Activated naive CD8-positive, alpha-beta T cell treated with anti-CD3 and anti-CD28 coated beads for 36 hours (primary cell): Measurements from ENCODE around the gene CSK. TPM values are rescaled to one million over a fixed set of nuclear protein-coding genes. Genes with fewer than 3 reads are reported as not detected.
"Not testable (repeated sequence)": the region's sequence is repeated elsewhere in the genome, so short reads cannot be mapped to it uniquely, and the experiment has no call there.

Experiments
- DNase-seq: peaks from one replicate; pipeline ENCODE4 v3.0.0; 2021
- H3K27ac Mint-ChIP-seq: one replicate; pipeline ENCODE4 v1.8.0; 2022; ENCODE audit warnings: mild to moderate bottlenecking, moderate library complexity, mixed read lengths
- H3K27me3 Mint-ChIP-seq: one replicate; pipeline ENCODE4 v1.8.0; 2022; ENCODE audit warnings: mild to moderate bottlenecking, mixed read lengths
- H3K36me3 Mint-ChIP-seq: one replicate; pipeline ENCODE4 v1.8.0; 2021; ENCODE audit warnings: mild to moderate bottlenecking, mixed read lengths
- H3K4me1 Mint-ChIP-seq: one replicate; pipeline ENCODE4 v1.8.0; 2021; ENCODE audit warnings: mixed read lengths
- H3K4me3 Mint-ChIP-seq: one replicate; pipeline ENCODE4 v1.8.0; 2022; ENCODE audit warnings: mild to moderate bottlenecking, moderate library complexity, mixed read lengths
- H3K9me3 Mint-ChIP-seq: one replicate; pipeline ENCODE4 v1.8.0; 2022; ENCODE audit warnings: mixed read lengths
- total RNA-seq, 2 experiments: library from RNA; stranded (reverse); gene quantifications; one replicate each; pipeline ENCODE4 v1.2.3, GENCODE V29; 2021

Gene CSK
- 100 to 1,000 TPM; 308 to 310 TPM for total RNA-seq

DNA sequence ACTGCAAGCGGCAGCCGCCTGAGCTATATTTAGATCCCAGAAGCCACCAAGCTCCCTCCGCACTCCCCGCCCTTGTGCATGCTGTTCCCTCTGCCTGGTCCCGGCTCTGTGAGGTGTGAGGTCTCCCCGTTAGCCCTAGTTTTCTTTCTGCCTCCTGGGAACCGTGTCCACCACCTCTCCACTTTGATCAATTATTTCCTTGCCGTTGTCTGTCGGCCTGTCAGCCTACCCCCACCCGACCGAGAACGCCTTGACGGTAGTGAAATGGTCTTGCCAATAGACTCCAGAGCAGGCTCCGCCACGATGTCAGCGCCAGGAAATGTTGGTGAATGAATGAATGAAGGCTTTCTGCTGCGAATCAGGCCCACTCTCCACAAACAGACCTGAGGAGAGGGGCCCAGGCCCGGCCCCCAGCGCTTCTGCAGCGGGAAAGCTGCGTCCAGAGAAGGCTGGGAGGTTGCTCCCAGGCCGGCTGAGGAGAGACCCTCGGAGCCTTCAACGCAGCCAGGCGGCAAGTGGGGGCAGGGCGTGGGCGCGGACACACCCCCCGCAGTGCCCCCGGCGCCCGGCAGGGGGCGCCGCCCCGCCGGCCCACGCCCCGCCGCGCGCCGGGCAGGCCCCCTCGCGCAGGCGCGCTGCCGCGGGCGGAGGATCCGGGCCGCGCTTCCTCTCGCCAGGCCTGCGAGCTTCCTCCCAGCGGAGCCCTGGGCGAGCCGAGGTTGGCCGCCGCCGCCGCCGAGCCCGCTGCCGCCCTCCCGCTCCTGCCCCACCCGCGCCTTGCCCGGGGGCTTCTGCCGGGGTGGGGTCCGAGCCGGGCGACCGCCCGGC, at the start of gene CSK:
TSS of gene CSK (plus strand) at position 650 of the 828 bp plus-strand sequence. CDS start 16,218 bp downstream, outside the sequence.
- peak; percentile 89 for DNase-seq
- peaks cover 1% of the 10 kb centered on the region for H3K9me3 Mint-ChIP-seq
- H3K4me3 Mint-ChIP-seq, result peak within 1 kb of the TSS; percentile 89
- H3K27me3 Mint-ChIP-seq, result no peaks in the 10 kb centered on the region
- peaks cover 56% of the 10 kb centered on the region for H3K4me1 Mint-ChIP-seq
- peak within 1 kb of the TSS; percentile 99 for H3K27ac Mint-ChIP-seq
- H3K36me3 Mint-ChIP-seq, result peaks cover 55% of the 10 kb centered on the region

DNA sequence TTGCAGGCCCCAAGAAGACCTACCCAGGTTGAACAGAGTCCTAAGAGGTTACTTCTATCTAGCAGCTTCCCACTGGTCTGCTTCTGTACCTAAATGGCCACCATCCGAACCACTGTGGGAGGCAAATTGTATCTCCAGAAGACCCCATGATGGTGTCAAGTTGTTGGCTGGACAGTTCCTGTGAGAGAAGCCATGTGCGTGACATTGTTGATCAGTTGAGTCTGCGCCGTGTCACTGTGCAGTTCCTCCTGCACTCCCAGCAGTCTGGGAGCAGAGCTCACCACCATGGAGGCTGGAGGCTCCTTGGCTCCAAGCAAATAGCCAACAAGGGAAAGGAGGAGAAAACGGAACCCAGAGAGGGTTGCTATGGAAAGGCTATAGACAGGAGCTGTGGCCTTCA, 49.0 kb upstream of the CSK start:
- H3K9me3 Mint-ChIP-seq, result peaks cover 7% of the 10 kb centered on the region
- peaks cover 46% of the 10 kb centered on the region for H3K27me3 Mint-ChIP-seq
- no peak for DNase-seq
- H3K4me3 Mint-ChIP-seq, result no peak overlapping the region
- peaks cover 6% of the 10 kb centered on the region for H3K36me3 Mint-ChIP-seq
- H3K4me1 Mint-ChIP-seq, result peaks cover 4% of the 10 kb centered on the region
- no peak overlapping the region for H3K27ac Mint-ChIP-seq

DNA sequence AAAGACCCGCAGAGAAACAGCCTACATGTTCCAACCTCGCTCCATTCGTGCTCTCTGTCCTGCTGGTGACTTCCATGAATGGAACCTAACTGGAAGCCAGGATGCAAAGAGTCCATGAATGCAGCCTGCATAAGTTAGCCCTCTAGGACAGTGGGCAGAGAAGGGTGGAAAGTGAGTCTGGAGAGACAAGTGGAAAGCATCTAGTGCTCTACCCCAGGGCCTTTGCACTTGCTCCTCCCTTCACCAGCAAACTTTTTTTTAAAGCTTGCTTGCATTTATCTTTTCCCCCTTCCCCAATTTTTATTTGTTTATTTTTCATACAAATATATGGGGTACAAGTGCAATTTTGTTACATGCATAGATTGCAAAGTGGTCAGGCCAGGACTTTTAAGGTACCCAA, 48.6 kb upstream of the CSK start:
- H3K27me3 Mint-ChIP-seq, result peaks cover 46% of the 10 kb centered on the region
- peaks cover 11% of the 10 kb centered on the region for H3K9me3 Mint-ChIP-seq
- no peak for DNase-seq
- no peak overlapping the region for H3K27ac Mint-ChIP-seq
- H3K36me3 Mint-ChIP-seq, result peaks cover 11% of the 10 kb centered on the region
- no peak overlapping the region for H3K4me3 Mint-ChIP-seq
- peaks cover 8% of the 10 kb centered on the region for H3K4me1 Mint-ChIP-seq

DNA sequence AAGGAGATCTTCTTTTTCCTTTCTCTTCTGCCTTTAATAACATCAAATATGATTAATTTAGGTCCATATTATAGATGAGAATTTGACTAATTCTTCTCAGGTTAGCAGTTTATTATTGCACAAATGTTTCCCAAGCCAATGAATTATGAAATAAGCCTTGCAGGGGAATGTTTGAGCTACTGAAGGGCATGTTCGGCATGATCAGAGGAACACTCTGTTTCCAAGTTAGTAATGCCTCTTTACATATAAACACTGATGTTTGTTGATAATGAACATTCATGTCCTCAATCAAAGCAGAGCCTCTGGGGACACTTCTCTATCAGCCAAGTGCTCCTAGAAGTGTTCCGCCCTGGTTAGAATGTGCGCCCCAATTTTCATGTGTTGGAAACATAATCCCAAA, 46.6 kb upstream of the CSK start:
- Mint-ChIP-seq H3K4me3 (no peak overlapping the region), H3K36me3 (peaks cover 11% of the 10 kb centered on the region), H3K27me3 (peaks cover 48% of the 10 kb centered on the region), H3K4me1 (peaks cover 10% of the 10 kb centered on the region), H3K9me3 (peaks cover 14% of the 10 kb centered on the region), H3K27ac (no peak overlapping the region)
- no peak for DNase-seq

DNA sequence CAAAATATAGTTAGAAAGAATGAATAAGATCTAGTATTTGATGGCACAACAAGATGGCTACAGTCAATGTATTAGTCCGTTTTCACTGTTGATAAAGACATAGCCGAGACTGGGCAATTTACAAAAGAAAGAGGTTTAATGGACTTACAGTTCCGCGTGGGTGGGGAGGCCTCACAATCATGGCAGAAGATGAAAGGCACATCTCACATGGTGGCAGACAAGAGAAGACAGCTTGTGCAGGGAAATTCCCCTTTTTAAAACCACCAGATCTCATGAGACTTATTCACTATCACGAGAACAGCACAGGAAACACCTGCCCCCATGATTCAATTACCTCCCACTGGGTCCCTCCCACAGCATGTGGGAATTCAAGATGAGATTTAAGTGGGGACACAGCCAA, 43.6 kb upstream of the CSK start:
- H3K27me3 Mint-ChIP-seq, result peaks cover 44% of the 10 kb centered on the region
- DNase-seq, result not testable (repeated sequence)

DNA sequence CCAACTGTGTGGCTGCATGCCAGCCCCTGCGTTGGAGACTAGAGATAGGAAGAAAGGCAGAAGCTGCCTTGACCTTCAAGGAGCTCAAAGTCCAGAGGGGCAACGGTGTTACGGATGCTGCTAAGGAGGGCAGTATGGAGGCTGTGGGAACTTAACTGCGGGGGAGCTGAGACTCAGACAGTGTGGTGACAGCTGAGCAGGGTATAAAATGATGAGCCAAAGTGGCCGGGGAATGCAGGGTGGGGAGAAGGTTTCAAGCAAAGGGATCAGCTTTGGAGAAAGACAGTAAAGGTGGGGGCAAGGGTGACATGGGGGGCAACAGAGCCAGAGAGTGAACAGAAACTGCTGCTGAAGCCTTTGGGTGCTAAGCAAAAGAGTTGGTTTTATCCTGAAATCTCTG, 39.5 kb upstream of the CSK start:
- DNase-seq, result no peak
- Mint-ChIP-seq H3K9me3 (peaks cover 16% of the 10 kb centered on the region), H3K27me3 (peaks cover 15% of the 10 kb centered on the region), H3K27ac (no peak overlapping the region), H3K36me3 (peaks cover 6% of the 10 kb centered on the region), H3K4me3 (no peak overlapping the region), H3K4me1 (peaks cover 6% of the 10 kb centered on the region)

More for the DNA sequence above, 43.6 kb upstream of the CSK start:
- H3K9me3 Mint-ChIP-seq, result peaks cover 19% of the 10 kb centered on the region
- H3K4me3 Mint-ChIP-seq, H3K4me1 Mint-ChIP-seq, H3K27ac Mint-ChIP-seq: not testable (repeated sequence)
- peaks cover 11% of the 10 kb centered on the region for H3K36me3 Mint-ChIP-seq

DNA sequence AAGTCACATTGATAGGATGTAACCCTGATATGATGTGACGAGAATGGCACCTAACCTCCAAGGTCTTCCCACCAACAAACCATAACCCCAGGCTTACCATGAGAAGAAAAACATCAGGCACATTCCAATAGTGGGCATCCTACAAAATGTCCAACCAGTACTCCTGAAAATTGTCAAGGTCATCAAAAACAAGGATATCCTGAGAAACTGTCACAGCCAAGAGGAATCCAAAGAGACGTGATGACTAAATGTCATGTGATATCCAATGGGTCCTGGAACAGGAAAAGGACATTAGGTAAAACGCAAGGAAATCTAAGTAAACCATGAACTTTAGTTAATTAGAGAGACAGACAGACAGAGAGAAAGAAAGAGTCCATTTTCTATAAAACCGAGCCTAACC, 35.5 kb upstream of the CSK start:
- H3K9me3 Mint-ChIP-seq, result peaks cover 5% of the 10 kb centered on the region
- no peak overlapping the region for H3K4me3 Mint-ChIP-seq
- H3K4me1 Mint-ChIP-seq, result no peaks in the 10 kb centered on the region
- H3K27ac Mint-ChIP-seq, result no peak overlapping the region
- DNase-seq, result no peak
- no peaks in the 10 kb centered on the region for H3K27me3 Mint-ChIP-seq
- H3K36me3 Mint-ChIP-seq, result no peaks in the 10 kb centered on the region

DNA sequence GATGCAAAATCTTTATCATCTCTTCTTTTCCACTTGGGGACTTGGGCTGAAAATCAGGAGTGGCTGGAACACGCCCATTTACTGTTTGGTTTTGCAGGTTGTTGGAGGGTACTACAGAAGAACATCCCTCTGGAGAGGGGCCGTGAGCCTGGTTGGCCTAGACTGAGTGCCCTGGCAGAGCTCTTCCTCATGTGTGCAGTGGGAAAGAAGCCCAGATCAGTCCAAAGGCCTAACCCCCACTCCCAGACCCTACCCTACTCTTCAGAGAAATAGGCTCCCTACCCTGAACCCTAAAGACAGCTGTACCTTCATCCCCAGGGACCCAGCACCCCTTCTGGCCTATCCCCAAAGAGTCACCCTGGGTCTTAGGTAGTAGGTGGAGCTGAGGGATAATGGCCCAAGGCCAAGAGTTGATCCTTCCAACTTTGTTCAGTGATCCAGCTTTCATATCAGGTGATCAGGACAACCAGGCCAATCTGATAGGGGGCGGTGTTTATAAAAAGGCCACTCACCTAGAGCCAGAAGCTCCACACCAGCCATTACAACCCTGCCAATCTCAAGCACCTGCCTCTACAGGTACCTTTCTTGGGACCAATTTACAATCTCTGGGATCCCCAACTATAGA, 33.4 kb upstream of the CSK start, which contains the start of gene CYP1A2:
TSS of gene CYP1A2 (plus strand) at position 524 of the 625 bp plus-strand sequence. CDS start 894 bp downstream, outside the sequence.
- H3K27me3 Mint-ChIP-seq, result no peaks in the 10 kb centered on the region
- no peaks in the 10 kb centered on the region for H3K36me3 Mint-ChIP-seq
- H3K27ac Mint-ChIP-seq, result no peak within 1 kb of the TSS
- no peak for DNase-seq
- no peak within 1 kb of the TSS for H3K4me3 Mint-ChIP-seq
- no peaks in the 10 kb centered on the region for H3K4me1 Mint-ChIP-seq
- H3K9me3 Mint-ChIP-seq, result no peaks in the 10 kb centered on the region

DNA sequence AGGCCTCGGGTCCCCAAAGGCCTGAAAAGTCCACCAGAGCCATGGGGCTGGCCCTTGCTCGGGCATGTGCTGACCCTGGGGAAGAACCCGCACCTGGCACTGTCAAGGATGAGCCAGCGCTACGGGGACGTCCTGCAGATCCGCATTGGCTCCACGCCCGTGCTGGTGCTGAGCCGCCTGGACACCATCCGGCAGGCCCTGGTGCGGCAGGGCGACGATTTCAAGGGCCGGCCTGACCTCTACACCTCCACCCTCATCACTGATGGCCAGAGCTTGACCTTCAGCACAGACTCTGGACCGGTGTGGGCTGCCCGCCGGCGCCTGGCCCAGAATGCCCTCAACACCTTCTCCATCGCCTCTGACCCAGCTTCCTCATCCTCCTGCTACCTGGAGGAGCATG, 32.0 kb upstream of the CSK start:
- no peak overlapping the region for H3K27ac Mint-ChIP-seq
- no peaks in the 10 kb centered on the region for H3K9me3 Mint-ChIP-seq
- no peak overlapping the region for H3K4me3 Mint-ChIP-seq
- no peak for DNase-seq
- H3K36me3 Mint-ChIP-seq, result no peaks in the 10 kb centered on the region
- H3K27me3 Mint-ChIP-seq, result no peaks in the 10 kb centered on the region
- no peaks in the 10 kb centered on the region for H3K4me1 Mint-ChIP-seq

DNA sequence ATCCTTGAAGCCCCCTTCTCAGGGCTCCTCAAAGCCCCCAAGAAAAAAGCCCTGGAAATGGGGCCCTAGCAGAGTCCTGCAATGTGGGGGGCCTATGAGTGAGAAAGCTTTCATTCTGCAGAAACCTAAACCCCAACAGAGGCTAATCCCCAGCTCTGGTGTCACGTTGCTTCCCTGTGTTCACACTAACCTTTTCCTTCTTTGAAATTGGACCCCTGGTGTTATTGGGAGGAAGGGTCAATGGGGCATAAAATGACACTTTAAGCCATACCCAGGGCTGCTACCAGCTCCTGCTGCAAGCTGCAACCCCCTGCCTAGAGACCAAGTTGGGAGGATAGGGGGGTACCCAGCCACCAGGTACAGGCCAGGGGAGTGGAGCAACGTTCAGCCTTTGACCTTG, 31.1 kb upstream of the CSK start:
- no peak for DNase-seq
- H3K4me1 Mint-ChIP-seq, result no peaks in the 10 kb centered on the region
- no peaks in the 10 kb centered on the region for H3K9me3 Mint-ChIP-seq
- H3K4me3 Mint-ChIP-seq, result no peak overlapping the region
- no peaks in the 10 kb centered on the region for H3K27me3 Mint-ChIP-seq
- H3K27ac Mint-ChIP-seq, result no peak overlapping the region
- no peaks in the 10 kb centered on the region for H3K36me3 Mint-ChIP-seq

DNA sequence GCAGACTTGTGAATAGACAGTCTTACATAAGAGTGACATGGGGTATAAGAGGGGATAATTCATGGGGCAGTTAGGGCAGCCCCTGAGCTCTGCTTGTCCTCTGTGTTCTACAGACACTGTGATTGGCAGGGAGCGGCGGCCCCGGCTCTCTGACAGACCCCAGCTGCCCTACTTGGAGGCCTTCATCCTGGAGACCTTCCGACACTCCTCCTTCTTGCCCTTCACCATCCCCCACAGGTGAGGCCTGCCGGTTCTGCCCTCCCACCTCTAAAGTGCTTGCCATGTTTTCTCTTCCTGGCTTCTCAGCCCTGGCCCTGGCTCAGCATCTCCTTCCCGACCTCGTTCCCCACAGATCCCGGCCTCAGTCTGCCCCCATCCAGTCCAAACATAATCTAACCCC, 29.9 kb upstream of the CSK start:
- H3K36me3 Mint-ChIP-seq, result no peaks in the 10 kb centered on the region
- DNase-seq, result no peak
- H3K4me3 Mint-ChIP-seq, result no peak overlapping the region
- H3K27ac Mint-ChIP-seq, result no peak overlapping the region
- H3K4me1 Mint-ChIP-seq, result no peaks in the 10 kb centered on the region
- H3K27me3 Mint-ChIP-seq, result no peaks in the 10 kb centered on the region
- H3K9me3 Mint-ChIP-seq, result no peaks in the 10 kb centered on the region

DNA sequence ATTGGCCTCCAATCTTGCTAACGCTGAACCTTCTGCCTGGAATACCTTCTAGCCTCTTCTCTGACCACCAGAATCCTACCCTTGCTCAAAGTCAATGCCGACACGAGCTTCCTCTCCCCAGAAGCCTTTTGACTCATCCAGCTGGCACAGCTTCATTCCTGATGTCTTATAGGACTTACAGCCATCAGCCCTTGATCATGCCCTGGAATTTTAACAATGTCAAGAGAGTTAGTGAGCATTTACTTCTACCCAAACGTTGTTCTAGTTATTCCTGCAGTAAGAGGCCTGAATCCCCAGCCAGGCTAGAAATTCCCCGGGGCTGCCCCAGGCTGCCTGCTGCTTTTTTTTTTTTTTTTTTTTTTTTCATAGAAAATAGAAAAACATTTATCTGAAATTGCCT, 29.3 kb upstream of the CSK start:
- H3K27ac Mint-ChIP-seq, result no peak overlapping the region
- no peak overlapping the region for H3K4me3 Mint-ChIP-seq
- no peaks in the 10 kb centered on the region for H3K4me1 Mint-ChIP-seq
- no peaks in the 10 kb centered on the region for H3K9me3 Mint-ChIP-seq
- no peaks in the 10 kb centered on the region for H3K36me3 Mint-ChIP-seq
- no peaks in the 10 kb centered on the region for H3K27me3 Mint-ChIP-seq
- no peak for DNase-seq

DNA sequence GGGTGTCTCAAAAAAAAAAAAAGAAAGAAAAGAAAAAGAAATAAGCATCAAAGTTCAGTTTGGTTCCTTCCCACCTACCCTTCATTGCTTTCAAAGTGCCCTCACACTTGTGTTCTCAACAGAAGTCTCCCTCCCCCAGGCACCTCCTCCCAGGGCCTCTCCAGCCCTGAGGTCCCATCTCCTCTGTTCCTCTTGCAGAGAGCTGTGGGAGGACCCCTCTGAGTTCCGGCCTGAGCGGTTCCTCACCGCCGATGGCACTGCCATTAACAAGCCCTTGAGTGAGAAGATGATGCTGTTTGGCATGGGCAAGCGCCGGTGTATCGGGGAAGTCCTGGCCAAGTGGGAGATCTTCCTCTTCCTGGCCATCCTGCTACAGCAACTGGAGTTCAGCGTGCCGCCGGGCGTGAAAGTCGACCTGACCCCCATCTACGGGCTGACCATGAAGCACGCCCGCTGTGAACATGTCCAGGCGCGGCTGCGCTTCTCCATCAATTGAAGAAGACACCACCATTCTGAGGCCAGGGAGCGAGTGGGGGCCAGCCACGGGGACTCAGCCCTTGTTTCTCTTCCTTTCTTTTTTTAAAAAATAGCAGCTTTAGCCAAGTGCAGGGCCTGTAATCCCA, 27.2 kb upstream of the CSK start:
- Mint-ChIP-seq H3K27ac (no peak overlapping the region), H3K36me3 (no peaks in the 10 kb centered on the region), H3K4me1 (no peaks in the 10 kb centered on the region), H3K4me3 (no peak overlapping the region), H3K9me3 (no peaks in the 10 kb centered on the region), H3K27me3 (no peaks in the 10 kb centered on the region)
- no peak for DNase-seq

DNA sequence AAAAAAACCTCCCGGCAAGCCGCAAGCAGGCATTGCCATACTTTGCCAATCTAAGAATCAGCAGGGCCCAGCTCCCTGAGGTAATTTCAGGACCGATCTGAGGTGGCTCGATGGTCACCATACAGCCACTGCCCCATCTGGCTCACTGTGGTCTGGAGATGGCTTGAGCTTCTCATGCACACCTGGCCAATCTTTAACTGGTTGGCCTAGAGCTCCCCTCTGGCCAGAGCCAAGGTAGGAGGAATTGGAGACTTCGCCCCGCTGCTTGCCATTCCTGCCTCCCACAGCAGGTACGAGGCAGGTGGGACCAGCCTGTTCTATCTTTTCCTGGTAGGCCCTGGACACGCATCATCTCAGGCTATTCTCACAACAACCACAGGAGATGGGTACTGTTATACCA, 23.1 kb upstream of the CSK start:
- DNase-seq, result no peak
- H3K27ac Mint-ChIP-seq, result no peak overlapping the region
- no peak overlapping the region for H3K4me3 Mint-ChIP-seq
- no peaks in the 10 kb centered on the region for H3K9me3 Mint-ChIP-seq
- H3K27me3 Mint-ChIP-seq, result peaks cover 4% of the 10 kb centered on the region
- peaks cover 16% of the 10 kb centered on the region for H3K4me1 Mint-ChIP-seq
- no peaks in the 10 kb centered on the region for H3K36me3 Mint-ChIP-seq

DNA sequence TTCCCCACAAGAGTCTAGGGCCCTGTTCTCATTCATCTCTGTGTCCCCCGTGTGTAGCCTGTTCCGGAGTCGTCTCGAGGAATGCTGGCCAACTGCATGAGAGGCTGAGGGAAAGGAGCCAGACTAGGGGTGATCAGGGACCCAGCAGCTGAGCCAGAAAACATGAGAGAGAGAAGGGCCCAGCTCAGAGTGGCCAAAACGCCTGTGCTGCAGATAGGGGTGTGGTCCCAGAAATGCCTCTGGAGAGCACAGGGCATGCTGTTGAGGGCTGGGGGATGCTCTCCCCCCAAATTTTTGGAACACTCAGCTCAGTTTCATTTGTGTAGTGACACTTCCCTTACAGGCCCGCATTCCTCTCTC, 19.1 kb upstream of the CSK start:
- Mint-ChIP-seq H3K4me1 (peaks cover 16% of the 10 kb centered on the region), H3K27me3 (peaks cover 4% of the 10 kb centered on the region), H3K36me3 (no peaks in the 10 kb centered on the region), H3K4me3 (no peak overlapping the region), H3K9me3 (no peaks in the 10 kb centered on the region), H3K27ac (peak overlapping the region; percentile 85)
- no peak for DNase-seq
